Stimulated activated CD8-positive, alpha-beta memory T cell treated with anti-CD3 and anti-CD28 coated beads, Interleukin-7, amount 100 ng/mL, for 4 hours (primary cell): ENCODE data around the gene CRYL1.

Source experiments
- DNase-seq, 2 donors: peaks; one replicate each; pipeline ENCODE4 v3.0.0-alpha.2; 2020; ENCODE audit warnings: low read depth in 2 of 2

The CRYL1 gene

DNA sequence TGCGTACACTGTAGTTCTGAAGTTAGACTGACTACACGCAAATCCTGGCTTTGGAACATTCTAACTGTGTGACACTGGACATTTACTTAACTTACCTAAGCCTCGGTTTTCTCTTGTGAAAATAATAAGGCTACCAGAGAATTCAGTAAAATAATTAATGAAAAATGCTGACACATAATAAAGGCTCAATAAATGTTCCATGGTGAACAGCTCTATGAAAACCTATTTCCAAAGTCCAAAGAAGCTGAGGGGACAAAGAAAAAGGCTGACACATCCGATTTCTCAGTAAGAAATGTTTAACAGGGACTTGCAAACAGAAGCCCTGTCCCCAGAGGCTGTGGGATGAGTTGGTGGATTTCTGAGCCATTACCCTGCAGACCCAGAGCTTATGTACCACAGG lies 153.8 kb downstream of the CRYL1 start:
- no peak for DNase-seq

DNA sequence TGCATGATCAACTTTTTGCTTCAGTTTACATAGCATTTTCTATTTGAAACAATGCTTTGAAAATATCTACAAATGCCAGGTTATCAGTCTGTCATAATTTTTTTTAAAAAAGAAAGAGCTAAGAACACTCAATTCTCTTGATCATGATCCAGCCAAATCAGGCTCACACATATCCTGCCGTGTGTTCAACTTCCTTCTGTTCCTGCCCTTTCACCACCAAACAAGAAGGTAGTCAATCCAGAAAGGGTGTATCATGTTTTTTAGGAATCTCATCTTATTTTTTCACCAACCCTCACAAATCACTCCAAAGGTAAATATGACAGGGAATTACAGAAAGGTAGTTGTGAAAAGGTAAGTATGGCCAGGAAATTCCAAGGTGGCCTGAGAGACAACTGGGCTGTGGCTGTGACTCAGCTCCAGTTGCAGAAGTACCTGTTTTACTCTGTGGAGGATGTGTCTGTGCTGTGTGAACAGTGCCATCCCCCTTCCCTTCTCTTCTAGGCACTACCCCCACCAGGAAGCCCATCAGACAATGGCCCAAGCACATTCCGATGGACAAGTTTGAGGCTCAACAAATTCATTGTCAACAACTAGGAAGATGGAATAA lies 154.7 kb downstream of the CRYL1 start:
- no peak for DNase-seq

DNA sequence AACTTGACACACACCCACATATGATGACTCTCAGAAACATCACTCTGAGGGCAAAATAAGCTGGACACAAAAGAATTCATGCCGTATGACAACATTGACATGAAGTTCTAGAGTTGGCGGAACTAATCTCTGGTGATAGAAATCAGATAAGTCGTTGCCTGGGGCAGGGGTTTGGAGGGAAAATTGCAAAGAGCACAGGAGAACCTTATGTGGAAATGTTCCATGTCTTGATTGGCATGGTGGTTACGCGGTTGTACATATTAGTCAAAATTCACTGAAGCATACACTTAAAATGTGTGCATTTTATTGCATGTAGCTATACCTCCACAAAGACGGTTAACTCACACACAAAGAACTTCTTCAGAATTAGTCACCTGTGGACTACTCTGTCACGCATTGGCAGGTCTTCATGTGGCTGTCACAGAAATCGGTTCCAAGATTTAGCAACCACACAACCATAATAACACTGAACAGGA lies 155.7 kb downstream of the CRYL1 start:
- no peak for DNase-seq

DNA sequence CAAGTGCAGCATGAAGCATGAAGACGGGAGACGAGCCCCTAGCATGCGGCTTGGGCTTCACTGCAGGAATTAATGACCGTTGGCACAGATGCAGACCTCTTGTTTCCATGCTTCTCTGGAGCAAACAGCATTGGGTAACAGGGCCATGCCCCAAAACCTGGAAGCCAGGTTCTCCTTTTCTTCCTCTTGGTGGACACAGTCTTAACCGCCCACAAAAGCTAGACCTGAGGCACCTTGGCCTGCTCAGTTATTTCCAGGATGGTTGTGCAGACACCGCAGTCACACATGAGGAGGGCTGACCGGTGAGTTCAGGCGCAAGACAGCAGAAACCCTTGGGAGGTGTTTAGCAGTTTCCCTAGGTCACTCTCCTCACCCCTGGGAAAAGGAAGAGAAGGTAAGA lies 159.6 kb downstream of the CRYL1 start:
- DNase-seq: no peak

DNA sequence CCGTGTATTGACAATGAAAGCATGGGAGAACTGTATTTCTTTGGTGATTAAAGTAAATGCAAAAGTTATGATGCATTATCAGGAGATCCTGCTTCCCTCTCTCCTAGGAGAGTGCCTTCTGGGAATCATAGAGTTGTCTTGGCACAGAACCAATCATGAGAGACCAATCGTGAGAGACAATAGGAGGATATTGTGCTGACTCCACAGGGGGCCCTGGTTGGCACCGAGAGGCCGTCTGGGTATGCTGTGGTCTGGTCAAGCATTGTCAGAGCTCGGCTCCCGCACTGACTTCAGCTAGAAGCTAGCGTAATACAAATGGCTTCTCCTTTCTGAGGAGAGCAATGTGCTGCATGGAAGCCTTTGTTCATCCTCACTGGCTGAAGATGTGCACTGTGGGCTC lies 162.1 kb downstream of the CRYL1 start:
- no peak for DNase-seq

DNA sequence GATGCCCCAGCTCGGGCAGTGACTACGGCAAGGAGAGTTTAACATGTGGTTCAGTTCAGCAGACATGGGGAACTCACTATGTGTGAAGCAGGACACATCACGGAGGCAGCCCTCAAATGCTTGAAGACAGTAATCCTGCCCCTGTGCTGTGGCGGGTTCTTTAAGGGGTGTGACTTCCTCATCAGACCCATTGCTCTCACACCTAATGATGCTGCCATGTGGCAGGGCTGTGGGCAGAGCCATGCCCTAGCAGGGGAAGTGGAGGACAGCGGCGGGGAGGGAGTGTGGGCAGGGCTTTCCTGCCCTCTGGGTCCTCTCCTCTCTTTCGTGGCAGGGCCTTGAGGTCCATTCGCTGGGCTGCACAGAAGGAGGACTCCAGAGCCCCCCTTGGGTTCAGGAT lies 162.5 kb downstream of the CRYL1 start:
- DNase-seq: no peak

DNA sequence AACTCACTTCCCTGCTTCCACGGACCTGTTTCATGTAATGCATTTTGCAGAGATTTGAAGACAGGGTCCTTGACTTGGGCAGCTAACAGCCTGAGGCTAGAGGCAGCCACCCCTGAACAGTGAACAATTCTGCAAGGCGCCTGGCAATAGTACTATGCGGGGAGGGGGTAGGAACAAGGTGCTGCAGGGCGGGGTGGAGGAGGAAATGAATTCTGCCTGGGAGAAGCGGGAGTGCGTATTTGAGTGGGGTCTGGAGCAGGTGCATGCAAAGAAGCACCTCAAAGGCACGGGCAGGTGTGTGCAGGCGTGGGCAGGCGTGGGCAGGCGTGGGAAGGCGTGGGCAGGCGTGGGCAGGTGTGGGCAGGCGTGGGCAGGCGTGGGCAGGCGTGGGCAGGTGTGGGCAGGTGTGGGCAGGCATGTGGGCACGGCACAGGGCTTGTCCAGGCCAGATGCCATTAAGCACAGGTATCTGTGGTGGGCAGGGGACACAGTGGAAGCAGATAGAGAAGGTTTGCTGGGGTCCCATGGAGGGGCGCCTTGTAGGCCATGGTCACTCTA lies 163.1 kb downstream of the CRYL1 start:
- no peak for DNase-seq

DNA sequence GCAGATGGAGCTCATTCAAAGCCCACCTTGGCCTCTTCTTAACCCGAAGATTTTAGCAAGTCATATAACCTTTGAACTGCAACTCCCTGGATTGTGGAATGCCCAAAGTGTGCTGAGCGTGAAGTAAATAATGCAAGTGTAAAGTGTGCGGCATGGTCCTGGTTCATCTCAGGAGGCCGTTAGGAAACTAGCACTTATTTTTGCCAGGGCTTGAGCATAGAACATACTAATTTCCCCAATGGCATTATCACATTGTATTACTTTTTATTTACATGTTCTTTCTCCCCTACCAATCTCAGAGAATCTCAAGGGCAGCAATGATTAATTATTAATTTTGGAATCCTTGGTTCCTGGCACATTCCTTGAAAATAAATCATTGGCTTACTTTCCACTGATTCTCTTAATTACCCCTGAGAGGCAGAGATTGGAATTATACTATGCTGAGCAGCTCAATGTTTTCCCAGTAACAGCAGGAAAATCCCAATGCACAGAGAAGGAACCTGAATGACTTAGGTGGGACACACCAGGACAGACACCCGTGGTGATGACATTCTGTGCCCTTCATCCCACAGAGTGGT lies 164.7 kb downstream of the CRYL1 start:
- DNase-seq: no peak

DNA sequence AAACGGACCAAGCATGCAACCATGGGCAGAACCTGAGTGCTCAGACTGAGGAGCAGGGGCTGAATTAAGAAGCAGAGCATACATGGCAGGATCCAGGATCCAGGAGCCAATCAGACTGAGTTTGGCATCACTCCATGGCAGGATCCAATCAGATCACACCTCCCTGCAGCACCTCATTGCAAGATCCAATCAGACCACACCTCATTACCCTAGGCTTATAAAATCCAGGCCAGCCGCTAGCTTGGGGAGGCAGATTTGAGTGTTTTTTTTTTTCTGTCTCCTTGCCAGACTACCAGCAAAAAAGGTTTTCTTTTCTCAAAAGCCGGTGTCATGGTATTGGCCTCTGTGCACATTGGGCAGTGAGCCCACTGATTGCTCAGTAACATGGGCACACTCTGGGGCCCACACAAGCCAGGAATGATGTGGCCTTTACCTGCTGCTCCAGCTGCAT lies 165.6 kb downstream of the CRYL1 start:
- DNase-seq: no peak

DNA sequence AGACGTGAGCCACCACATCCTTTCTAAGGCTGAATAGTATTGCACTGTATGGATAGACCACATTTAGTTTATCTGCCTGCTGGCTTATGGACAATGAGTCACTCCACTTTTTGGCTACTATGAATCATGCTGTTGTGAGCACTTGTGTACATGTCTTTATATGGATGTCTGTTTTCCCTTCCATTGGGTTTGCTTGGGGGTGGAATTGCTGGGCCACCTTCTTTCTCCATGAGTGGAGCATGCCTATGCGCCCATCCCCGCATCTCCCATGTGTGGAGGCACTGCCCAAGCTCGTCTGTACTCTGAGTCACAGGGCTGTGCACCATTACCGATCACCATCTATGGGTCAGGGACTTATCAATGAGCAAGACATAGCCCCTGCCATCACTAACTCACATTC lies 166.3 kb downstream of the CRYL1 start:
- no peak for DNase-seq

DNA sequence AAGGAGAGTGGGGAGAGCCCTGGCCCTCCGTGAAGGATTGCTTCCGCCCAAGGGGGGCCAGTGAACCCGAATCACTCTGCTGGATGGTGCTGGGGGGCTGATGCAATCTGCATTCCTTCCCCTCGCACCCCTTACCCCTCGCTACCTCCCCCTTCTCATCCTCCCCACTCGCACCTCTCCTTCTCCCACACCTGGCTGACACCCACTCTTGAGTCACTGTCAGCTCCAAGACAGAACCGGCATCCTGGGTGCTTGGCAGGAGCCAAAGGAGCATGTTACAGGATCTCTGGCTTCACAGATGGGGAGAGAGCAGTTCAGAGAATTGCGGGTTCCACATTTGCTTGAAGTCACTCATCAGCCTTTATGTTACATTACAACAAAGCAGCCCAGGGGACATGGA lies 167.6 kb downstream of the CRYL1 start:
- no peak for DNase-seq

DNA sequence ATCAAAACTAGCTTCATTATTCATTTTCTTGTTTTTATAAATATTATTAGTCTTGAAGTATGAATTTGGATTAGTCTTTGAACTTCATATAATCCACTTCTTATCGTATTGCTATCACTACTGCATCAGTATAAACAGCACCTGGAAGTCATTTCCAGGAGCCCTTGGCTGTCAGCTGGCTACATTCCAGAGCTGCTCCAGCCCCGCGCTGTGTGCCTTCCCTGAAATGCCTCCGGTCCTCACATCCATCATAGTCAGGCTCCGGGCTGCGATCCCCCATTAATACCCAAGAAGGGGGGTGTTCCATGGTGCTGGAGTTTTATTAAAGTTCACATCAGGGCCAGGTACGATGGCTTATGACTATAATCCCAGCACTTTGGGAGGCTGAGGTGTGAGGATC lies 169.2 kb downstream of the CRYL1 start:
- no peak for DNase-seq

DNA sequence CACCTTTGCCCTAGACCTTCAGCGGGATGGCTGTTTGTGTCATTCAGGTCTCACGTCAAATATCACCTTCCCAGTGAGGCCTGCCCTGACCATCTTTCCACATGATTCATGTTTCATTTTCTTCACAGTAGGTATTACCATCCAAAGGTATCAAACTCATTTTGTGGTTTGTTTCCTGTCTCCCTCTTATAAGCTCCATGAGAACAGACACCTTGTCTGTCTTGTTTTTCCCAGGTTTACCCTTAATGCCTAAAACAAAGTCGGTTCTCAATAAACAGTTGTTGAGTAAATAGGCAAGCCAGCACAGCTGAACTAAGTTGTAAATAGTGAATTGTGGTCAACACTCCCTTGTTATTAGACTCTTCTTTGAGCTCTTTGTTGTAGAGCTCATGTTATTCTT lies 170.9 kb downstream of the CRYL1 start:
- DNase-seq: no peak

DNA sequence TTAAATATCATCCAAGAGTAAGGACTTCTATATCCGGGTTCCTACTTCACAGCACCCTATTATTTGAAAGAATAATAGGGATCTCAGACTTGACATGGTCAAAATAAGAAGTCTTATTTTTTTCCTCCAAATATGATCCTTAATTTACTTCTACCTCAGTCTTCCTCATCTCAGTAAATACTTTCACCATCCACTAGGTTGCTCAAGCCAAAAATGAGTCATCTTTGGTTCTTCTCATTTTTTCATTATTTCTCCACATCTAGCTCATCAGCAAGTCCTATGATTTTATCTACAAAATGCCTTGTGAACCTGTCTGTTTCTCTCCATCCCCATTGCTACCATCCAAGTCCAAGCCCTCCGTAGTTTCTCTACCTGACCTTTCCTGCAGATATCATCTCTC lies 171.7 kb downstream of the CRYL1 start:
- no peak for DNase-seq
